ENCODE measurements around the gene UBN2. TPM values are rescaled to one million over a fixed set of nuclear protein-coding genes. Genes with fewer than 3 reads are reported as not detected.

Gene UBN2
- total RNA-seq, 1 donor from 2014 or later, result 21.0 TPM

DNA sequence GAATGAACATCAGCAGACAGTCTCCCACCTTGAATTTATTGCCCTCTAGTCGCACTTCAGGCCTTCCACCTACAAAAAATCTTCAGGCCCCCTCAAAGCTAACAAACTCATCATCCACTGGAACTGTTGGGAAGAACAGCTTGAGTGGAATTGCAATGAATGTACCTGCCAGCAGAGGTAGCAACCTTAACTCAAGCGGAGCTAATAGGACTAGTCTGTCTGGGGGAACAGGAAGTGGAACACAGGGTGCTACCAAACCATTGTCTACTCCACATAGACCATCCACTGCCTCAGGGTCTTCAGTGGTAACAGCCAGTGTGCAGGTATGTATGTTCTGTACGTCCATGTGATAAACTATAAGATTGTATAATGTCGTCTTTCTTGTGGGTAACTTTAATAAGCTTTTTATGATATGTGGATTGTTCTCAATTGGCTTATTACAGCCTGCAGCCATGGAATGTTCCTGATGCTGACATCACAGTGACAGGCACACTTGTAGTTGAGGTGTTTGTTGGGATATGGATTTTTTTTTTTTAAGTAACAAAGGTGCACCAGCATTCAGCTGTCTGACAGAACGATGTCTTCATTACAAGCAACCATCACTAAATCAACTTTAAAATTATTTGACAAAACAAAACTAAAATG lies 53.3 kb downstream of the UBN2 start:
- Mint-ChIP-seq H3K36me3 (ENCODE audit: low read depth) (peaks cover 56% of the 10 kb centered on the region), H3K9me3 (no peaks in the 10 kb centered on the region), H3K4me3 (no peak overlapping the region), H3K4me1 (no peaks in the 10 kb centered on the region), H3K27ac (no peak overlapping the region), H3K27me3 (no peaks in the 10 kb centered on the region)
- TF ChIP-seq CTCF (IDR thresholded peaks at IDR 0.05), result no peak
- no peak for DNase-seq
- ATAC-seq (ENCODE audit: low read depth), result no peak
- CTCF ChIA-PET, result no interaction called here
- intact Hi-C loops (cut with micrococcal nuclease), result no loop called here
- POLR2A ChIA-PET, result no interaction called here

DNA sequence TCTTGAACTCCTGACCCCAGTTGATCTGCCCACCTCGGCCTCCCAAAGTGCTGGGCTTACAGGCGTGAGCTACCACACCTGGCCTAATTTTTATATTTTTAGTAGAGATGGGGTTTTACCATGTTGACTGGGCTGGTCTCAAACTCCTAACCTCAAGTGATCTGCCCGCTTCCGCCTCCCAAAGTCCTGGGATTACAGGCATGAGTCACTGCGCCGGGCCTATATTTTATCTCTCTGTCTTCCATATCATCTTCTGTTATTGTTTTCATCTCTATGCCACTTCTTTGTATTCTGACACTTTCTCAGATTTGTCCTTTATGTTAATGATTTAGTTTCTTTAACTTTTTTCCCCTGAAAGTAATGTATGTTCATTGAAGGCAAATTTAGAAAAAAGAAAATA lies 55.1 kb downstream of the UBN2 start:
- ChIA-PET POLR2A (no interaction called here), CTCF (no interaction called here)
- Mint-ChIP-seq H3K36me3 (ENCODE audit: low read depth) (peaks cover 47% of the 10 kb centered on the region), H3K4me3 (no peak overlapping the region), H3K9me3 (no peaks in the 10 kb centered on the region), H3K27ac (no peak overlapping the region), H3K4me1 (no peaks in the 10 kb centered on the region), H3K27me3 (no peaks in the 10 kb centered on the region)
- ATAC-seq (ENCODE audit: low read depth) (no peak), DNase-seq (no peak)
- intact Hi-C loops (cut with micrococcal nuclease), result no loop called here
- TF ChIP-seq CTCF (IDR thresholded peaks at IDR 0.05), result no peak

- H3K9me3 Mint-ChIP-seq, result no peaks in the 10 kb centered on the region
- no peaks in the 10 kb centered on the region for H3K27me3 Mint-ChIP-seq
- DNase-seq (no peak), ATAC-seq (ENCODE audit: low read depth) (no peak)
- no peaks in the 10 kb centered on the region for H3K4me1 Mint-ChIP-seq
- intact Hi-C loops (cut with micrococcal nuclease), result no loop called here
- TF ChIP-seq CTCF (IDR thresholded peaks at IDR 0.05), result no peak
- H3K36me3 Mint-ChIP-seq (ENCODE audit: low read depth), result peaks cover 42% of the 10 kb centered on the region
- POLR2A ChIA-PET, result no interaction called here
- no peak overlapping the region for H3K4me3 Mint-ChIP-seq
- no peak overlapping the region for H3K27ac Mint-ChIP-seq
- CTCF ChIA-PET, result no interaction called here
Measured at GRCh38 chr7:139292821-139293220, 61.8 kb downstream of the UBN2 start.

- Mint-ChIP-seq H3K27ac (no peak overlapping the region), H3K4me3 (no peak overlapping the region), H3K36me3 (ENCODE audit: low read depth) (peaks cover 41% of the 10 kb centered on the region), H3K9me3 (no peaks in the 10 kb centered on the region), H3K27me3 (no peaks in the 10 kb centered on the region), H3K4me1 (no peaks in the 10 kb centered on the region)
- TF ChIP-seq CTCF (IDR thresholded peaks at IDR 0.05), result no peak
- ChIA-PET POLR2A (interaction anchor here (0.7 kb wide), 1 partner anchor 927 kb away, joined by 4 read pairs; no protein-coding TSS in a partner anchor), CTCF (no interaction called here)
- intact Hi-C loops (cut with micrococcal nuclease), result no loop called here
- ATAC-seq (ENCODE audit: low read depth) (no peak), DNase-seq (no peak)
Measured at GRCh38 chr7:139293534-139293933, 62.5 kb downstream of the UBN2 start.

DNA sequence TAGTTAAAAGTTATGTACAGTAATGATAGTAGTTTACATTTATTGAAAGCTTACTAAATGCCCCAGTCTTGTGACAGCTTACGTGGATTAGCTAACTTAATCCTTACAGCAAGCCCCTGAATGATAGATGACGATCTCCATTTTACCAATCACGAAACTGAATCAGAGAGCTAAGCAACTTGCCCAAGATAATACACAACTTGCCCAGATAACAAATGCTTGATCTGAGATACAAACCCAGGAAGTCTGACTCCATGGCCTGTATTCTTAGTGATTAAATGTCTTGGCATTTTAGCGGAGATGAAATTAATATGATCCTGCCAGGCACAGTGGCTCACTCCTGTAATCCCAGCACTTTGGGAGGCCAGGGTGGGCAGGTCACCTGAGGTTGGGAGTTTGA lies 63.2 kb downstream of the UBN2 start:
- ATAC-seq (ENCODE audit: low read depth) (no peak), DNase-seq (no peak)
- intact Hi-C loops (cut with micrococcal nuclease), result no loop called here
- no peak for TF ChIP-seq CTCF (IDR thresholded peaks at IDR 0.05)
- Mint-ChIP-seq H3K27me3 (no peaks in the 10 kb centered on the region), H3K4me1 (no peaks in the 10 kb centered on the region), H3K36me3 (ENCODE audit: low read depth) (peaks cover 47% of the 10 kb centered on the region), H3K4me3 (no peak overlapping the region), H3K27ac (no peak overlapping the region), H3K9me3 (no peaks in the 10 kb centered on the region)
- CTCF ChIA-PET, result no interaction called here
- POLR2A ChIA-PET, result no interaction called here
